Measurements from ENCODE around the gene MFSD6.
A peak's percentile ranks its signal among the peaks of the same experiment; 100 is the strongest.
"Not testable (repeated sequence)": the region's sequence is repeated elsewhere in the genome, so short reads cannot be mapped to it uniquely, and the experiment has no call there.

Gene MFSD6

DNA sequence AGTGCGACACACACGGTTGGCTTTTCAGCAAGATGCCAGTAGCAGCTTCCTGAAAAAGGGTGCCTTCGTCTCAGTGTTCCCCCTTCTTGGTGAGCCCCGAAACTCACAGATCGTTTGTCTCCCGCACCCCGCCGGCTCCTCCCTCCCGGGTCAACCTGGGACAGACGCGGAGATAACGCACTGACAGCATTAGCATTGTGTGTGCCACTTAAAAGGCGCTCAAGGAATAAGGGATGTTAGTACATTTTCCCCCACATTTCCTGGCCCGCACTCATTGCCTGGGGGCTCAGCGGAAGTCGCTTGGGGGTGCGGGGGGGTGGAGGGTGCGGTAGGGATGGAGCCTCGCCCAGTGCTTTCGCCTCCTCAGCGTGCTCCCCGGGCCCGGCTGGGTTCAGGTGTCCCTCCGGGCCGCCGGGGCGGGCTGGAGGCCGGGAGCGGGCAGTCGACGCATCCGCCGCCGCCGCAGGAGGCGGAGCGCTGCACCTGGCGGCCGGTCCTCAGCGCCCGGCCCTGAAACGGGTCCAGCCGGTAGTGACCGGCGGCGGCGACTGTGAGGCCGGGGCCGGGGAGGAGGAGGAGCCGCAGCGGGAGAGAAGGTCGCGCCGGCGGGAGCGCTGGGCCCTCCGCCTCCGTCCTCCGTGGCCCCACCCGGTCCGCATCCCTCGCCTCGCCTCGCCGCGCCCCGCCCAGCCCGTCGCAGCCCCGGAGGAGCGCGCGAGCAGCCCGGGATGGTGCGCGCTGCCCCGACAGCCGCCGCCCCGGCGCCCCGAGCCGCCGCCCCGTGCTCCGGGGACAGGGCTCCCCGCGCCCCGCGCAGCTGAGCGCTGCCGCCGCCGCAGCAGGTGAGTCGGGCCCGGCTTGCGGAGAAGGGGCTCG lies at the start of gene MFSD6:
TSS of gene MFSD6 (plus strand) at position 694 of the 876 bp plus-strand sequence. CDS start 27,675 bp downstream, outside the sequence.
- DNase-seq (ENCODE audit: low spot score) = no peak

DNA sequence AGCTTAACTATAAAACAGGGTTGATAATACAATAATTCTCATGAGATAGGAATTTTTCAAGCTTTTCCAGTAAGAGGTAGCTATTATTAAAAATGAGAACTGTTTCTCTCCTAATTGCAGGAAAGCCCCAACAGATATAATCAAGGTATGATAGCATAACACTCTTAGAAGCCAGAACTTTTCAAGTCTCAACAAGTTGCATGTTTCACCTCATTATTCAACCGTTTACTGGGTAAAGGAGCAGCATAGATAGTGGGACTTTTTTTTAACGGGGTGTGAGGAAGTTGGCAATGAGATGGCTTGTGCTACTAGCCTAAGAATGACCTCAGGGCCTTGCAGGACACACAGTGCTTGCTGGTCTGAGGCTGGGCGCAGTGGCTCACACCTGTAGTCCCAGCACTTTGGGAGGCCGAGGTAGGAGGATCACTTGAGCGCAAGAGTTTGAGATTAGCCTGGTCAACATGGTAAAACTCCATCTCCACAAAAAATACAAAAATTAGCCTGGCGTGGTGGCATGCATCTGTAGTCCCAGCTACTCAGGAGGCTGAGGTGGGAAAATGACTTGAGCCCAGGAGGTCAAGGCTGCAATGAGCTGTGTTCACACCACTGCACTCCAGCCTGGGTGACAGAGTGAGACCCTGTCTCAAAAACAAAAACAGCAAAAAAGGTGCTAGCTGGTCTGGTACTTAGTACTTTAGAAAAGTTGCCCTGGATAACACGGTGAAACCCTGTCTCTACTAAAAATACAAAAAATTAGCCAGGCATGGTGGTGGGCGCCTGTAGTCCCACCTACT lies 49.3 kb upstream of the MFSD6 start:
- not testable (repeated sequence) for DNase-seq (ENCODE audit: low spot score)

DNA sequence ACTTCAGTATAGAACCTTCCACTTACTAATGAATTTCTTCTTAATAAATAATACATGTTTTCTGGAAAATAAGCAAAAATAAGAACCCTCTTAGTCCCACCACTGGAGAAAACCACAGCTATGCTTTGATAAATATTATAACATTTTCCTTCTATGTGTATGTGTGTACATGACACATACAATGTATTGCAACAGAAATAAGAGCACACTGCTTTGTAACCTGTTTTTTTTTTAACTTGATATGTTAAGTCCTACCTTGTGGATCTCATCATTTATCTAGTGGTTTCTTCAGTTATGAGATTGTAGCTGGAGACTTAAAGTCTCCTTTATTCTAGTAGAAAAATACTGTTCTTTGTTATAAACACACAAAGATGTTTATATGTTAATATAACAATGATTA lies 47.6 kb upstream of the MFSD6 start:
- no peak for DNase-seq (ENCODE audit: low spot score)

DNA sequence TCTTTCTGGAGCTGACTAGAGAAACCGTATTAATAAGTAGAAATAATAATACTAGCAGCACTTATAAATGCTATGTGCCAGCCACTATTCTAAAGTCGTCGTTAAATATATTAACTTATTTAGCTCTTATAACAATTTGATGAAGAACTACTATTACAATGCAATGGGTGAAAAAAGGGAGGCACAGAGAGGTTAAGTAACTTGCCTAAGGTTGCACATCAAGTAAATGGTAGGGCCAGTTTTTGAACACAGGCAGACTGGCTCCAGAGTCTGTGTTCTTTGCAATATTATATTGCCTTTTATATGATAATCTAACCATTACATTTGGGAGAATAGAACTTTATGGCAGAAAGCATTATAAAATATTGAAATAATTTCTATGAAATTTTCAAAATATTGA lies 47.2 kb upstream of the MFSD6 start:
- no peak for DNase-seq (ENCODE audit: low spot score)

DNA sequence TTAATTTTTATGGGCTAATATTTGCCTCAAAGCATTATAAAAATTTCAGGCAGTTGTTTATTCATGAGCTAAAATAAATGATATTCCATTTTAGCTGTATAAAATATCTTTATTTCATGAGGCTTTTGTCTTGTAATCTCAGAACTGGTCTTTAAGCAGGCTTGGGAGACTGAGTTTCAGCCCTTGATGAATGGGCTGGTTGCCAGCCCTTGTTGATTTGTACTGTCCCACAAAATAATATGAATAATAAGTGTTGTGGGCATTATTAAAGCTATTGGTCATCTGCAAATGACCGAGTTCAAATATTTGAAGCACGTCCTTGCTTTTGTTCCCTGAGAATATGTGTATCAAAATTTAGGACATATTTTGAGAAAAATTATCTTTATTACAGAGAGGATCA lies 46.6 kb upstream of the MFSD6 start:
- DNase-seq (ENCODE audit: low spot score) = no peak

DNA sequence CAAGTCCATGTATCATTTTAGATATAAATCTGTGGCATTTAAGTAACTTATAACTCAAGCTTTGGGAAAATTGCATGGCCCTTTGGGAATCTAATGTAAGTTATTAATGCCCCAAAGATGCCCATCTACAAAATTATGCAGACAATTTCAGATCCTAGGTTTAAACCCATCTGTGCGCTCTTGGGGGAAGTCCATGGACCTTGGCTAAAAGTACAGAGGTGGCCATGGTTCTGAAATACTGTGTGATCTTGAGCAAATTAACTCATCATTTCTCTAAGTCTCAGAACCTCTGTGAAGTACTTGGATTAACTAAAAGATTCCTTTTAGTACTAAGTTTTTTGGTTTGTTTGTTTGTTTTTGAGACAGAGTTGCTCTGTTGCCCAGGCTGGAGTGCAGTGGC lies 45.3 kb upstream of the MFSD6 start:
- no peak for DNase-seq (ENCODE audit: low spot score)

DNA sequence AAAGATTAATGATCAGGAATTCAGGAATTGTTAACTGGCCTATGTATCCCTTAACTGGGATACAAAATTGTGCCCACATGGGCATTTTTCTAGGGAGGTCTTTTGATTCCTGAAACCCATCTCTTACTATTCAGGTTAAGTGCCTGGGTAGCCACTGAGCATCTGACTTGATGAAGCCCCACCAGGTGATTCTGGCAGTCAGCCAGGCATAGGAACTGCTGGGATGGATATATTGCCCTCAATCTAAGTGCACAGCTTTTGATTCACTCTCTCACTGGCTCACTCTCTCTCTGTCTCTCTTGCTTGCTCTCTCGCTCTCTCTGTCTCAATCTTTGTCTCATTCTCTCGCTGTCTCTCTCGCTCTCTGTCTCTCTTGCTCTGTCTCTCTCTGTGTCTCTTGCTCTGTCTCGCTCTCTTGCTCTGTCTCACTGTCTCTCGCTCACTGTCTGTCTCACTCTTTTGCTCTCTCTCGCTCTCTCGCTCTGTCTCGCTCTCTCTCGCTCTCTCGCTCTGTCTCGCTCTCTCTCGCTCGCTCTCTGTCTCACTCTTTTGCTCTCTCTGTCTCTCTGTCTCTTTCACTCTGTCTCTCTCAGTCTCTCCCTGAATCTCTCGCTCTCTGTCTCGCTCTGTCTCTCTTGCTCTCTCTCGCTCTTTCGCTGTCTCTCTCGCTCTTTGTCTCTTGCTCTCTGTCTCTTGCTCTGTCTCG lies 42.5 kb upstream of the MFSD6 start:
- no peak for DNase-seq (ENCODE audit: low spot score)

DNA sequence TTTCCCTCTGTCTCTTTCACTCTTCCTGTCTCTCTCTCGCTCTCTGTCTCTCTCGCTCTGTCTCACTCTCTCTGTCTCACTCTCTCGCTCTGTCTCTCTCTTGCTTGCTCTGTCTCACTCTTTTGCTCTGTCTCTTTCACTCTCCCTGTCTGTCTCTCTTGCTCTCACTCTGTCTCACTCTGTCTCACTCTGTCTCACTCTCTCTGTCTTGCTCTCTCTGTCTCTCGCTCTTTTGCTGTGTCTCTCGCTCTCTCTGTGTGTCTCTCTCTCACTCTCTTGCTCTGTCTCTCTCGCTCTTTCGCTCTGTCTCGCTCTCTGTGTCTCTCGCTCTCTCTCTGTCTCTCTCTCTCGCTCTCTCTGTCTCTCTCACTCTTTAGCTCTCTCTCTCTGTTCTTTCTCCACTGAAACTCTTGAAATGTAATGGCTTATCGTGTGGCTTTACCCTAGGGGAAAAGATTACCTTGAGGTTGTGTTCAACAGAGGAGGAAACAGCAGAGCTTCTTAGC lies 41.9 kb upstream of the MFSD6 start:
- DNase-seq (ENCODE audit: low spot score) = no peak

DNA sequence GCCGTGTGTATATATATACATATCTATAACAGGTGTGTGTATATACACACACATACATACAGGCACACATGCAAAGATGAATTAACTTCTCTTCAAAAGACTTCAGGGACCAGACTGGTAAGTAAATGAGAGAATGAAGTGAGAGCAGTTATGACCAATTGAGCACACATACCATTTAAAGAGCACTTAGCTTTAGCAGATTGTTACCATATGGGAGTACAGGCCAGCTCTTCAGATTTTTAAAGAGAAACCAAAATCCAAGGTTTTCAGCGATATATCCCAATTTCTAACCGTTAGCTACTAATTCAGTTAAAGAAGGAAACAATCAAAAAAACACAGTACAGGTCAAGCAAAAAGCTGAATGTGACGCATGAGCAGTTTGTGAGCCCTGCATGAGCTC lies 41.1 kb upstream of the MFSD6 start:
- DNase-seq (ENCODE audit: low spot score) = no peak

DNA sequence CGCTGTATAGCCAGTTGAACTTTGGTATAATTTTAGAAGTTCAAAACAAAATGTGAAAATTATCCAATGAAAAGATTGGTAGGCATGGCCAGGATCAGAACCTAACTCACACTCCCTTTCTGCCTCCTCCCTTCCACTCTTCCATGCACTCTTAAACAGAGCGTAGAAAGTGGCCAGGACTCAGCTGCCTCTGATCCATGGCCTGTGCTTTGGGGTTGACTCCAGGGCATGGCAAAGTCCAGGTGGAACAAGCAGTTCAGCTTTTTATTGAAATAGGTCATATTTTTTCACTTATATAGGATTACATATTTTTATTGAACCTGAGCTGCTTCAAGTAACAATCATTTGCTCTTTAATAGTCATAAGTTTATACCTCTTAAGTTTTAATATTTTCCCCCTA lies 38.5 kb upstream of the MFSD6 start:
- no peak for DNase-seq (ENCODE audit: low spot score)

DNA sequence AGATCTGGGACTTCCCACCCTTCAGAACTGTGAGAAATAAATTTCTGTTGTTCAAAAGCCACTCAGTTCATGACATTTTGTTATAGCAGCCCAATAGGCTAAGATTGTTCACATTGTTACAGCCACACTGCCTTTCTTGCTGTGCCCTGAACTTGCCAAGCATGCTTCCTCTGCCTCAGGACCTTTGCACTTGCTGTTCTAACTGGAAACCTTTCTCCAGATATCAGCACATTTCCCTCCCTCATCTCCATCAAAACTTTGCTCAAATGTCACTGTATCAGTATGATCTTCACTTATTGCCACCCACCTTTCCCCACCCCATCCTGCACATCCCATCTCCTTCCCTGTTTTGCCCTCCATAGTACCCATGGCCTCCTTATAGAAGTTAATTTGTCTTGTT lies 32.1 kb upstream of the MFSD6 start:
- DNase-seq (ENCODE audit: low spot score) = no peak

DNA sequence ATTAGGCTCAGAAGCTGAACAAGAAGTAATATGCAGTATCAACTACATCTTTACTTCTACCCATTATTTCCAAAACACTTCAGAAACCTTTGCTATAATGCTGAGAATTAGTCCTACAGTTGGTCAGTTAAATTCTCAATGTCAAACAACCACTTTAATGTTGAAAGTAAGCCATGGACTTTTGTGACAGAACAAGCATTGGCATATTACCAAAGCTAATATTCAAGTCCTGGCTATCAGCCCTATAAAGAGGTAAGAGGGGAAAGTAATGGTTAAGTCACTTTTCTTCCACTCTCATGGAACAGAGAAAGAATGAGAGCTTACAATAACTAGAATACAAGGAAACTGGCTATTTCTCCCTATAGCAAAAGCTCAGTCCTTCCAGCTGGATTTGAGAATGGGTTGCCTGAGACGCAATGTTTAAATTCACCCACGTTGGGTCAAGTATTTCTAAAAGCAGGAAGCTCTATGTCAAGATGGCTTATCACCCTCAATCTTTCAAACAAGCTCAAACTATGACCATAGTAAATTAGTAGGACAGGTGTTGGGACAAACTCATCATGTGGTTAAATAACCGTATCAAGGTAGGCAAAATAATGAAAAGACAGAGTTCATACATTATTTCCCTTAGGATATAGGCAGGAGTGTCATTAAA lies 31.4 kb upstream of the MFSD6 start:
- no peak for DNase-seq (ENCODE audit: low spot score)

DNA sequence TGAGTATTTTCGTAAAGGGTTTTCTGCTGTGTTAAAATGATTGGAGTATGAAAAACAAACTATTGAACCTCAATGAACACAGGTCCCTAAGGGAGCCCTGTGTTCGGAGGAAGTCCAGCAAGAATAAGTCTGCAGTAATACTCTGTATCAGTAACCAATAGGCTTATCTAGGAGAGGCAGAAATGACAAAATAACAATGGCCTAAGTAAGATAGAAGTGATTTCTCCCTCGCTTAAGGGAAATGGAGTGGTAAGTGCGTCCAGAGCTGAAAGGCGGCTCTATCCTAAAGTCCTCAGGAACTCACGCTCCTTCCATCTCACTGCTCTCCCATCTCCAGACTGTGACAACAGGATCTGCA lies 29.3 kb upstream of the MFSD6 start:
- DNase-seq (ENCODE audit: low spot score) = no peak

DNA sequence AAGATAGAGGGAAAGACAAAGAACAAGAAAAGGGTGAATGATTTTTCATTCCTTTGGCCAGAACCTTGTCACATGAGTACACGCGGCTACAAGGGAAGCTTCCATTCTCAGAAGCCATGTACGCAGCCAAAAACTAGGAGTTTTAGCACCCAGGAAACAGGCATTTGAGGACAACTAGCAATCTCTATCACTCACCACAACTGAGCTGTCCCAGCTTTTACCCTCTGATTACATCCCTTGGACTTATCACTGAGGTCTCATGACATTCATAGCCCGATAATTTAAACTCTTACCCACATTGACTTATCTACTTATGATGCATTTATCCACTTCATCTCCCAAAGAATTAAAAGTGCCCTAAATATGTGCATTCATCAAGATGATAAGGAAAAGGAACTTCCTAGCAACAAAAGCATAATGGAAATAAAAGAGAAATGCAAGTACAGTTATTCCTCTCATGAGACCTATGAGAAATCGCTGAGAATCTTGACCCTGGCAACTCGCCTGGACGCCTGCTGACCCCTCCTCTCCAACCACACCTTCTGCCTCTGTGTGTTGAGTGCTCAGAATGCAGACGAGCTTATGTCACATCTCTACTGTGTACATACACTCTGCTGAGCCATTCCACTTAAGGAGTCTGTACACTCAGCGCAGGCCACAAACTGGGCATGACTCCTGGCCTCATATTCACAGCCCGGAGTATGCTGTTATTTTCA lies 28.7 kb upstream of the MFSD6 start:
- DNase-seq (ENCODE audit: low spot score) = peak; percentile 17

DNA sequence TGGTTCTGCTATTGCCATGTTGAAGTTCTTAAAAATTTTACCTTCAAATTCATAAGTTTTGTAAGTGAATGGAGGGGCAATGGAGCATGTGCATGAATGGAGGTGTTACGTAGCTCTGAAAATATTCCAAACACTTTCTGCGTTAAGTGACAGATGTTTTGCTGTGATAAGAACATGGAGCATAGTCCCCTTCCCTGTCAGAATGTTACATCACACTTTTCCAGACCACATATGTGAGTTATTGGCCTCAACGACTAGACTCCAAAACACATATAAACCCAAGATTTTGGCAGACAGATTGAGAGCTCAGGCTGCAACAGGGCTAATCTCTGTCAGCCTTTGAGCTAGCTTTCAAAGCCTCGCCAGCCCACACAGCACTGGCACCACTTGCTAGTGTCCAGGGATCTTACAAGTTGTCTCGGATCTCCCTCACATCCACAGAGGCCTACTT lies 27.2 kb upstream of the MFSD6 start:
- DNase-seq (ENCODE audit: low spot score) = no peak

DNA sequence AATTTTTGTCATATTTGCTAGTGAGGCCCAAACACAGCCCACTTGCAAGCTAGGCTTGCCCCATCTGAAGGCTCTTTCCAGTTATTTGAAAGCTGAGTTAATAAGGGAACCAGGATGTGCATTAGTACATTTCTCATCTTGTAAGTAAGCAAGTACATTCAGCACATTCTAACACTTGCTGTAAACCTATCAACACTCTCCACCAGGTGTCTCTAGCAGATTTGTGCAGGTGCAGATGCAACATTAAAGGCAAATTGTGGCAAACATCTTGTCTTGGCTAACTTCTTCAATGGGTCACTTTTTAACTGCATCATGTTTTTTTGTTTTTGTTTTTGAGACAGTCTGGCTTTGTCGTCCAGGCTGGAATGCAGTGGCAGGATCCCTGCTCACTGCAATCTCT lies 25.3 kb upstream of the MFSD6 start:
- DNase-seq (ENCODE audit: low spot score) = peak; percentile 43

DNA sequence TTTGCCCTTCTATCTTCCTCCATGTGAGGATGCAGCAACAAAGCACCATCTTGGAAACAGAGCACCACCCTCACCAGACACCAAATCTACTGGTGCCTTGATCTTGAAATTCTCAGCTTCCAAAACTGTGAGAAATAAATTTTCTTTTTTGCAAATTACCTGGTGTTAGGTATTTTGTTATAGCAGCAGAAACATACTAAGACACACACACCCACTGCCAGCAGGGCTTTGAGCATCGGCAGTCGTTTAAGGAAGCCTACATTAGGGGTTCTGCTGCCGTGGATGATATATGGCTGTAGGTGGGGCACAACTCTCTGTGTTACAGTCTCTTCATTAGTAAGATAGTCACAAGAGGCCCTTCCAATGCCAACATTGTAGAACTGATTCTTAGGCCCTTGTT lies 20.7 kb upstream of the MFSD6 start:
- no peak for DNase-seq (ENCODE audit: low spot score)

DNA sequence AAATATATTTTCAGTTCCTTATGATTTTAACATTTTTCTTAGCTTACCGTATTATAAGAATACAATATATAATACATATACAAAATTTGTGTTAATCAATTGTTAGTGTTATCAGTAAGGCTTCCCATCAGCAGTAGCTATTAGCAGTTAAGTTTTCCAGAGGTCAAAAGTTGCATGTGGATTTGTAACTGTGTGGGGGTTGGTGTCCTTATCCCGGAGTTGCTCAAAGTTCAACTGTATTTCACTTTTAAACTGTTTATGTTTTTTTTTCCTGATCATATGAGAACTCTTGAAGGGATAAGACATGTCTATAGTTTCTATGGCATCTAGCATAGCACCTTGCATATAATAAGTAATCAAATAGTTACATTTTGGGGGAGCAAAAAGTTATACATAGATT lies 11.9 kb upstream of the MFSD6 start:
- no peak for DNase-seq (ENCODE audit: low spot score)

DNA sequence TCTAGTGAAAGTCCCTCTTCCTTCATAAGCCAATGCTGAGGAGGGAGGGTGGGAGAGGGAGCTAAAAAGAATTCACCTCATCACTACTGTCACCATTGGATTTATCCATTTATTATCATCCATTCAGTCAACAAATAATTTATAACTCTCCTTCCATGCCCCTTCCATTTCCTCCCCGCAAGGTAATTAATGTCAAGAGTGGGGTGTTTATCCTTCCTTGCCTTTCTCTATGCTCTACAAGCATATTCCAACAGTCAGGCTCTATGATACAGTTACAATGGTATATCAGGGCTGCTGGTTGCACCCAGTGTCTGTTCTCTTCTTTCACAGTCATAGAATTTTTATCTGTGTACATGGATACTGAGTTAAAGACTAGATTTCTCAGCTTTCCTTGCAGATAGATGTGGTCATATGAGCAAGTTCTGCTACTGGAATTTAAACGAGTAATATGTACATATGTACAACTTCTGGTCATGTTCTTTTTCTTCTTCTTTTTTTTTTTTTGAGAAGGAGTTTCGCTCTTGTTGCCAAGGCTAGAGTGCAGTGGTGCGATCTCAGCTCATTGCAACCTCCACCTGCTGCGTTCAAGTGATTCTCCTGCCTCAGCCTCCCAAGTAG lies 5.1 kb upstream of the MFSD6 start:
- no peak for DNase-seq (ENCODE audit: low spot score)

DNA sequence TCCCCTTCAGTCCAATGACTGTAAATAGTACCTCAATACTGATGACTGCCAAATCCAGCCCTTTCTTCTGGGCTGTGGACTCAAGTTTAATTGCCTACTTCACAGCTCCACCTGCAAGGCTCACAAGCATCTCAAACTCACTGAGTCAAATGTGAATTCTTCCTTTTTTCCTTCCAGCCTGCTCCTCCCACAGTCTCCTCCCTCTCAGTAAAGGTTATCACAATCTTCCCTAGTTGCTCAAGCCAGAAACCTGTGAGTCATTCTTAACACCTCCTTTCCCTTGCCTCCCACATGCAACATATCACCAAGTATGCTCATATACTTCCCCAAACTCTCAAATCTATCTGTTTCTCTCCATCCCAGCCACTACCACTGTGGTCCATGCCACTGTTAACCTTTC lies 3.7 kb upstream of the MFSD6 start:
- DNase-seq (ENCODE audit: low spot score) = no peak

DNA sequence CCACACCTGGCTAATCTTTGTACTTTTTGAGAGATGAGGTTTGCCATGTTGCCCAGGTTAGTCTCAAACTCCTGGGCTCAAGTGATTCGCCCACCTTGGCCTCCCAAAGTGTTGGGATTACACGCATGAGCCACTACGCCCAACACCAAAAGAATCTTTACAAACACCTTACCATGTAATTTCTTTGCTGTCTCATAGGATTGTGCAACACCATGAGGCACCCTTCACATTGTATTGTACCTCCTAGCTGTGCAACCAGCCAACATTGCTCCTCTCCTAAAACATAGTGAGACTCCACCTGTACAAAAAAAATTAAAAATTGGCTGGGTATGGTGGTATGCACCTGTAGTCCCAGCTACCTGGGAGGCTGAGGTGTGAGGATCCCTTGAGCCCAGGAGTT lies 3.1 kb upstream of the MFSD6 start:
- DNase-seq (ENCODE audit: low spot score) = no peak
